Measurements from ENCODE around the gene IRGQ.

GRCh38 chr19:43618921-43619261, 23.0 kb upstream of the IRGQ start:
- TF ChIP-seq YY1 (IDR thresholded peaks at IDR 0.05; ENCODE audit: low read depth) (no peak), TAF1 (IDR thresholded peaks at IDR 0.05; ENCODE audit: low read depth) (no peak), EP300 (IDR thresholded peaks at IDR 0.05; ENCODE audit: borderline replicate concordance) (no peak), CEBPB (IDR thresholded peaks at IDR 0.05) (no peak), RAD21 (IDR thresholded peaks at IDR 0.05; ENCODE audit: low read depth) (no peak), TEAD4 (IDR thresholded peaks at IDR 0.05) (no peak), REST (IDR thresholded peaks at IDR 0.05; ENCODE audit: low read depth) (no peak), CREB1 (IDR thresholded peaks at IDR 0.05; ENCODE audit: low read depth) (no peak), MAX (IDR thresholded peaks at IDR 0.05) (no peak)
